ENCODE results near the gene ZNF587. TPM values are rescaled to one million over a fixed set of nuclear protein-coding genes. Genes with fewer than 3 reads are reported as not detected.

The ZNF587 gene
- total RNA-seq, 1 experiment from 2014 or later, result 25.9 TPM

GRCh38 chr19:57907394-57907793, 57.7 kb downstream of the ZNF587 start:
- Histone ChIP-seq H3K4me2 (ENCODE audit: low read length) (no peak overlapping the region), H3K4me3 (replicated peaks in 1 of 2; ENCODE audit: low read depth in 1 of 2, low read length in 2 of 2) (no peak overlapping the region), H3K9me3 (ENCODE audit: control insufficient read depth in 1 of 2, insufficient read depth in 1 of 2, low read depth in 1 of 2, low read length in 2 of 2) (peaks cover 0 to 3% of the 10 kb centered on the region in 2 experiments; a peak in 1 of 4 replicates), H4K20me1 (ENCODE audit: insufficient read depth) (no peaks in the 10 kb centered on the region), H3K27me3 (ENCODE audit: insufficient read depth, low read length) (no peaks in the 10 kb centered on the region), H3K36me3 (ENCODE audit: control insufficient read depth in 1 of 2, insufficient read depth in 2 of 2, low read length in 2 of 2) (peaks cover 3 to 9% of the 10 kb centered on the region in 2 experiments; a peak in 3 of 4 replicates), H3K27ac (ENCODE audit: low read depth, low read length) (no peak overlapping the region), H3K4me1 (ENCODE audit: control insufficient read depth in 1 of 2, insufficient read depth in 2 of 2, low read length in 2 of 2) (no peaks in the 10 kb centered on the region), H2AFZ (ENCODE audit: low read depth, low read length, poor library complexity, severe bottlenecking) (no peak overlapping the region), H3K9me2 (ENCODE audit: insufficient read depth) (no peaks in the 10 kb centered on the region), H3K9ac (ENCODE audit: low read length) (no peak overlapping the region), H3K79me2 (ENCODE audit: insufficient read depth, low read length) (no peaks in the 10 kb centered on the region)
- ChIA-PET RAD21 (ENCODE audit: low non-redundant PET in 1 of 2, low total read pairs in 2 of 2, uncharacterized antibody in 2 of 2, unreplicated experiment in 2 of 2) (no interaction called here), CTCF (no interaction called here), POLR2A (no interaction called here)
- BruUV-seq (replicated peaks), result no TSS peak
- no peak for ATAC-seq
- intact Hi-C loops (cut with micrococcal nuclease), result loop anchor here (10.0 kb wide), 1 partner anchor 503 kb away; no protein-coding TSS in a partner anchor
- no peak for DNase-seq (ENCODE audit: low read depth, low spot score)
- no peak for TF ChIP-seq EGR1 (IDR thresholded peaks at IDR 0.05; ENCODE audit: low read depth)
- TF ChIP-seq, protein P1, sequence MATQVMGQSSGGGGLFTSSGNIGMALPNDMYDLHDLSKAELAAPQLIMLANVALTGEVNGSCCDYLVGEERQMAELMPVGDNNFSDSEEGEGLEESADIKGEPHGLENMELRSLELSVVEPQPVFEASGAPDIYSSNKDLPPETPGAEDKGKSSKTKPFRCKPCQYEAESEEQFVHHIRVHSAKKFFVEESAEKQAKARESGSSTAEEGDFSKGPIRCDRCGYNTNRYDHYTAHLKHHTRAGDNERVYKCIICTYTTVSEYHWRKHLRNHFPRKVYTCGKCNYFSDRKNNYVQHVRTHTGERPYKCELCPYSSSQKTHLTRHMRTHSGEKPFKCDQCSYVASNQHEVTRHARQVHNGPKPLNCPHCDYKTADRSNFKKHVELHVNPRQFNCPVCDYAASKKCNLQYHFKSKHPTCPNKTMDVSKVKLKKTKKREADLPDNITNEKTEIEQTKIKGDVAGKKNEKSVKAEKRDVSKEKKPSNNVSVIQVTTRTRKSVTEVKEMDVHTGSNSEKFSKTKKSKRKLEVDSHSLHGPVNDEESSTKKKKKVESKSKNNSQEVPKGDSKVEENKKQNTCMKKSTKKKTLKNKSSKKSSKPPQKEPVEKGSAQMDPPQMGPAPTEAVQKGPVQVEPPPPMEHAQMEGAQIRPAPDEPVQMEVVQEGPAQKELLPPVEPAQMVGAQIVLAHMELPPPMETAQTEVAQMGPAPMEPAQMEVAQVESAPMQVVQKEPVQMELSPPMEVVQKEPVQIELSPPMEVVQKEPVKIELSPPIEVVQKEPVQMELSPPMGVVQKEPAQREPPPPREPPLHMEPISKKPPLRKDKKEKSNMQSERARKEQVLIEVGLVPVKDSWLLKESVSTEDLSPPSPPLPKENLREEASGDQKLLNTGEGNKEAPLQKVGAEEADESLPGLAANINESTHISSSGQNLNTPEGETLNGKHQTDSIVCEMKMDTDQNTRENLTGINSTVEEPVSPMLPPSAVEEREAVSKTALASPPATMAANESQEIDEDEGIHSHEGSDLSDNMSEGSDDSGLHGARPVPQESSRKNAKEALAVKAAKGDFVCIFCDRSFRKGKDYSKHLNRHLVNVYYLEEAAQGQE (IDR thresholded peaks at IDR 0.05; ENCODE audit: low read depth), result no peak
- no peak for TF ChIP-seq POLR2A (IDR thresholded peaks at IDR 0.05; ENCODE audit: borderline replicate concordance, extremely low read depth, insufficient read depth, insufficient read length)

- Histone ChIP-seq H3K9me3 (ENCODE audit: control insufficient read depth in 1 of 2, insufficient read depth in 1 of 2, low read depth in 1 of 2, low read length in 2 of 2) (no peaks in the 10 kb centered on the region; a peak in 1 of 4 replicates), H2AFZ (ENCODE audit: low read depth, low read length, poor library complexity, severe bottlenecking) (no peak overlapping the region), H3K9ac (ENCODE audit: low read length) (no peak overlapping the region), H4K20me1 (ENCODE audit: insufficient read depth) (no peaks in the 10 kb centered on the region), H3K9me2 (ENCODE audit: insufficient read depth) (no peaks in the 10 kb centered on the region), H3K27me3 (ENCODE audit: insufficient read depth, low read length) (no peaks in the 10 kb centered on the region), H3K4me1 (ENCODE audit: control insufficient read depth in 1 of 2, insufficient read depth in 2 of 2, low read length in 2 of 2) (peaks cover 0 to 6% of the 10 kb centered on the region in 2 experiments; a peak in 1 of 4 replicates), H3K27ac (ENCODE audit: low read depth, low read length) (no peak overlapping the region), H3K36me3 (ENCODE audit: control insufficient read depth in 1 of 2, insufficient read depth in 2 of 2, low read length in 2 of 2) (peaks cover 3 to 9% of the 10 kb centered on the region in 2 experiments; a peak in 3 of 4 replicates), H3K4me3 (replicated peaks in 1 of 2; ENCODE audit: low read depth in 1 of 2, low read length in 2 of 2) (no peak overlapping the region), H3K4me2 (ENCODE audit: low read length) (no peak overlapping the region), H3K79me2 (ENCODE audit: insufficient read depth, low read length) (no peaks in the 10 kb centered on the region)
- ChIA-PET RAD21 (ENCODE audit: low non-redundant PET in 1 of 2, low total read pairs in 2 of 2, uncharacterized antibody in 2 of 2, unreplicated experiment in 2 of 2) (no interaction called here), CTCF (no interaction called here), POLR2A (no interaction called here)
- no peak for DNase-seq (ENCODE audit: low read depth, low spot score)
- intact Hi-C loops (cut with micrococcal nuclease), result loop anchor here (10.0 kb wide), 1 partner anchor 280 kb away; the partner anchor contains the start of gene ZNF211
- ATAC-seq, result no peak
- no TSS peak for BruUV-seq (replicated peaks)
- no peak for TF ChIP-seq ZNF274 (IDR thresholded peaks at IDR 0.05; ENCODE audit: low read depth, low read length)
- TF ChIP-seq CTCF (IDR thresholded peaks at IDR 0.05 in 2 of 3, conservative IDR thresholded peaks at IDR 0.05 in 1 of 3; ENCODE audit: borderline replicate concordance in 1 of 3, insufficient read depth in 1 of 3, low read depth in 2 of 3, low read length in 2 of 3), result no peak
- TF ChIP-seq, protein P2, sequence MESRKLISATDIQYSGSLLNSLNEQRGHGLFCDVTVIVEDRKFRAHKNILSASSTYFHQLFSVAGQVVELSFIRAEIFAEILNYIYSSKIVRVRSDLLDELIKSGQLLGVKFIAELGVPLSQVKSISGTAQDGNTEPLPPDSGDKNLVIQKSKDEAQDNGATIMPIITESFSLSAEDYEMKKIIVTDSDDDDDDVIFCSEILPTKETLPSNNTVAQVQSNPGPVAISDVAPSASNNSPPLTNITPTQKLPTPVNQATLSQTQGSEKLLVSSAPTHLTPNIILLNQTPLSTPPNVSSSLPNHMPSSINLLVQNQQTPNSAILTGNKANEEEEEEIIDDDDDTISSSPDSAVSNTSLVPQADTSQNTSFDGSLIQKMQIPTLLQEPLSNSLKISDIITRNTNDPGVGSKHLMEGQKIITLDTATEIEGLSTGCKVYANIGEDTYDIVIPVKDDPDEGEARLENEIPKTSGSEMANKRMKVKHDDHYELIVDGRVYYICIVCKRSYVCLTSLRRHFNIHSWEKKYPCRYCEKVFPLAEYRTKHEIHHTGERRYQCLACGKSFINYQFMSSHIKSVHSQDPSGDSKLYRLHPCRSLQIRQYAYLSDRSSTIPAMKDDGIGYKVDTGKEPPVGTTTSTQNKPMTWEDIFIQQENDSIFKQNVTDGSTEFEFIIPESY (IDR thresholded peaks at IDR 0.05; ENCODE audit: extremely low read depth, insufficient replicate concordance, low read length), result no peak
- TF ChIP-seq ZFX (IDR thresholded peaks at IDR 0.05), result no peak
- no peak for TF ChIP-seq FOSL1 (IDR thresholded peaks at IDR 0.05; ENCODE audit: low read depth)
- TF ChIP-seq CBX3 (IDR thresholded peaks at IDR 0.05; ENCODE audit: low read depth), result no peak
- no peak for TF ChIP-seq SIN3A (IDR thresholded peaks at IDR 0.05; ENCODE audit: low read depth)
- no peak for TF ChIP-seq CEBPB (IDR thresholded peaks at IDR 0.05; ENCODE audit: low read depth)
- TF ChIP-seq, protein P3, sequence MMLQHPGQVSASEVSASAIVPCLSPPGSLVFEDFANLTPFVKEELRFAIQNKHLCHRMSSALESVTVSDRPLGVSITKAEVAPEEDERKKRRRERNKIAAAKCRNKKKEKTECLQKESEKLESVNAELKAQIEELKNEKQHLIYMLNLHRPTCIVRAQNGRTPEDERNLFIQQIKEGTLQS (IDR thresholded peaks at IDR 0.05), result no peak
These were observed 64.9 kb downstream of the ZNF587 start for GRCh38 chr19:57914531-57914930.

All from HCT116 (cell line).